Peyer's patch (tissue), 4 donors: ENCODE measurements around the gene LYRM1. TPM values are rescaled to one million over a fixed set of nuclear protein-coding genes. Genes with fewer than 3 reads are reported as not detected.

Source experiments
- DNase-seq, 3 donors: peaks; one replicate each; pipeline ENCODE4 v3.0.0-alpha.2; 2017 to 2019
- H3K27ac ChIP-seq, 4 donors: fragments of 200-600 bp; sonication (generic); one replicate each; pipeline ENCODE4 v1.5.1; 2016 to 2019
- H3K27me3 ChIP-seq, 2 donors: fragments of 200-600 bp; sonication (generic); one replicate each; pipeline ENCODE4 v1.5.1; 2019
- H3K36me3 ChIP-seq, 3 donors: fragments of 200-600 bp; sonication (generic); one replicate each; pipeline ENCODE4 v1.5.1; 2016 to 2019
- H3K4me1 ChIP-seq, 4 donors: fragments of 200-600 bp; sonication (generic); one replicate each; pipeline ENCODE4 v1.5.1; 2016 to 2019
- H3K4me3 ChIP-seq, 4 donors: fragments of 200-600 bp; sonication (generic); 1 replicate in 3 of 4; 2 replicates in 1 of 4; pipeline ENCODE4 v1.5.1; 2016 to 2019; ENCODE audit warnings: mild to moderate bottlenecking in 1 of 4
- H3K9me3 ChIP-seq, 4 donors: fragments of 200-600 bp; sonication (generic); one replicate each; pipeline ENCODE4 v1.5.1; 2016 to 2019; ENCODE audit warnings: mild to moderate bottlenecking in 1 of 4
- POLR2A ChIP-seq, 2 donors: fragments of 450-650 bp; IDR thresholded peaks; one replicate each; pipeline ENCODE4 v1.5.1; 2017; ENCODE audit warnings: antibody characterized with exemption in 2 of 2, mild to moderate bottlenecking in 2 of 2, moderate library complexity in 2 of 2
- total RNA-seq, 4 donors: library from RNA; depleted of rRNA; stranded (reverse); fragments of >200 nt; gene quantifications; one replicate each; pipeline ENCODE4 v1.1.0, GENCODE V29; 2016
- TF ChIP-seq, protein P1 (sequence below), 6 experiments: fragments of 450-650 bp in 4 of 6; fragments of 200-600 bp in 2 of 6; sonication (generic) in 1 of 6; IDR thresholded peaks; one replicate each; pipeline ENCODE4 v1.5.1; 2017 to 2019; ENCODE audit warnings: antibody characterized with exemption in 6 of 6, mild to moderate bottlenecking in 3 of 6, moderate library complexity in 1 of 6

The LYRM1 gene
- total RNA-seq, 4 donors from 2014 or later = 8.8 to 53.6 (median 13.2) TPM

GRCh38 chr16:20899071-20899470 lies 1.5 kb upstream of the LYRM1 start:
- Histone ChIP-seq H3K27me3 (no peaks in the 10 kb centered on the region), H3K36me3 (peaks cover 0 to 17% (median 0%) of the 10 kb centered on the region in 3 donors), H3K4me1 (peaks cover 0 to 42% (median 8%) of the 10 kb centered on the region in 4 donors), H3K9me3 (no peaks in the 10 kb centered on the region), H3K27ac (peak overlapping the region; percentile 88 to 94 (median 92)), H3K4me3 (peak overlapping the region; percentile 65 to 92 (median 79))
- TF ChIP-seq, protein P1, sequence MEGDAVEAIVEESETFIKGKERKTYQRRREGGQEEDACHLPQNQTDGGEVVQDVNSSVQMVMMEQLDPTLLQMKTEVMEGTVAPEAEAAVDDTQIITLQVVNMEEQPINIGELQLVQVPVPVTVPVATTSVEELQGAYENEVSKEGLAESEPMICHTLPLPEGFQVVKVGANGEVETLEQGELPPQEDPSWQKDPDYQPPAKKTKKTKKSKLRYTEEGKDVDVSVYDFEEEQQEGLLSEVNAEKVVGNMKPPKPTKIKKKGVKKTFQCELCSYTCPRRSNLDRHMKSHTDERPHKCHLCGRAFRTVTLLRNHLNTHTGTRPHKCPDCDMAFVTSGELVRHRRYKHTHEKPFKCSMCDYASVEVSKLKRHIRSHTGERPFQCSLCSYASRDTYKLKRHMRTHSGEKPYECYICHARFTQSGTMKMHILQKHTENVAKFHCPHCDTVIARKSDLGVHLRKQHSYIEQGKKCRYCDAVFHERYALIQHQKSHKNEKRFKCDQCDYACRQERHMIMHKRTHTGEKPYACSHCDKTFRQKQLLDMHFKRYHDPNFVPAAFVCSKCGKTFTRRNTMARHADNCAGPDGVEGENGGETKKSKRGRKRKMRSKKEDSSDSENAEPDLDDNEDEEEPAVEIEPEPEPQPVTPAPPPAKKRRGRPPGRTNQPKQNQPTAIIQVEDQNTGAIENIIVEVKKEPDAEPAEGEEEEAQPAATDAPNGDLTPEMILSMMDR (IDR thresholded peaks at IDR 0.05) = no peak
- TF ChIP-seq POLR2A (IDR thresholded peaks at IDR 0.05) = no peak
- DNase-seq = no peak

GRCh38 chr16:20899477-20900298 lies 883 bp upstream of the LYRM1 start:
- H3K27me3 ChIP-seq = no peaks in the 10 kb centered on the region
- no peak for DNase-seq
- H3K4me1 ChIP-seq = peaks cover 0 to 46% (median 13%) of the 10 kb centered on the region in 4 donors
- no peaks in the 10 kb centered on the region for H3K9me3 ChIP-seq
- peak overlapping the region; percentile 88 to 94 (median 92) for H3K27ac ChIP-seq
- TF ChIP-seq, protein P1 (IDR thresholded peaks at IDR 0.05) = no peak
- TF ChIP-seq POLR2A (IDR thresholded peaks at IDR 0.05) = no peak
- H3K4me3 ChIP-seq = peak overlapping the region; percentile 65 to 92 (median 79)
- H3K36me3 ChIP-seq = peaks cover 0 to 11% (median 0%) of the 10 kb centered on the region in 3 donors

- DNase-seq = no peak
These were observed 481 bp downstream of the LYRM1 start for GRCh38 chr16:20901068-20901435.

GRCh38 chr16:20901436-20902112 lies 1.0 kb downstream of the LYRM1 start:
- Histone ChIP-seq H3K36me3 (no peaks in the 10 kb centered on the region), H3K9me3 (no peaks in the 10 kb centered on the region), H3K27ac (peak overlapping the region; percentile 88 to 94 (median 92)), H3K4me3 (peak overlapping the region; percentile 65 to 92 (median 79)), H3K4me1 (peaks cover 0 to 62% (median 14%) of the 10 kb centered on the region in 4 donors), H3K27me3 (no peaks in the 10 kb centered on the region)
- peak in 2 of 3 donors; percentile 63 to 72 for DNase-seq
- TF ChIP-seq, protein P1 (IDR thresholded peaks at IDR 0.05) = no peak
- no peak for TF ChIP-seq POLR2A (IDR thresholded peaks at IDR 0.05)

More at GRCh38 chr16:20901068-20901435, 481 bp downstream of the LYRM1 start:
- Histone ChIP-seq H3K27me3 (no peaks in the 10 kb centered on the region), H3K4me3 (peak overlapping the region; percentile 65 to 92 (median 79)), H3K4me1 (peaks cover 0 to 60% (median 14%) of the 10 kb centered on the region in 4 donors), H3K9me3 (no peaks in the 10 kb centered on the region), H3K36me3 (no peaks in the 10 kb centered on the region), H3K27ac (peak overlapping the region; percentile 88 to 94 (median 92))
- TF ChIP-seq POLR2A (IDR thresholded peaks at IDR 0.05) = no peak
- TF ChIP-seq, protein P1 (IDR thresholded peaks at IDR 0.05) = no peak

DNA sequence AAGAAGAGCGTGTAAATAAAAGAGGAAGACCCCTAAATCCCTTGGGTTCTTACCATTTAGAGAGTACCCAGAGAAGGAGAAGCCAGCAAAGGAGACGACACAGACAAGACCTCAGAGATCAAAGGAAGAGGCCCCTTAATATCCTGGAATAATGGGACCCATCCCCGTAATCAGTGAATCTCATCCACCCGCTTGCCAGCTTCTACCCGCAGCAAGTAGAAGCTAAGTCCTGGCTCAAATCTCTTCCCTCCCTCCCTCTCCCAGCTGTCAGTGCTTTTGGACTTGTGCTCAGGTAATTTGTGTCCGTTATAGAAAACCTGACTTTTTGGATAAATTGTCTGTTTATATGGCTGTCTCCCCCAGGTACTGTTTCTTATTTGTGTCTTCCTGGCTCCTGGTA lies 1.9 kb downstream of the LYRM1 start:
- H3K4me3 ChIP-seq = no peak overlapping the region
- no peaks in the 10 kb centered on the region for H3K27me3 ChIP-seq
- peaks cover 0 to 58% (median 14%) of the 10 kb centered on the region in 4 donors for H3K4me1 ChIP-seq
- peak overlapping the region in 1 of 4 donors; percentile 92 for H3K27ac ChIP-seq
- TF ChIP-seq POLR2A (IDR thresholded peaks at IDR 0.05) = no peak
- TF ChIP-seq, protein P1 (IDR thresholded peaks at IDR 0.05) = no peak
- no peaks in the 10 kb centered on the region for H3K36me3 ChIP-seq
- H3K9me3 ChIP-seq = no peaks in the 10 kb centered on the region
- DNase-seq = no peak
